ENCODE results near the gene PARP15.

DNA sequence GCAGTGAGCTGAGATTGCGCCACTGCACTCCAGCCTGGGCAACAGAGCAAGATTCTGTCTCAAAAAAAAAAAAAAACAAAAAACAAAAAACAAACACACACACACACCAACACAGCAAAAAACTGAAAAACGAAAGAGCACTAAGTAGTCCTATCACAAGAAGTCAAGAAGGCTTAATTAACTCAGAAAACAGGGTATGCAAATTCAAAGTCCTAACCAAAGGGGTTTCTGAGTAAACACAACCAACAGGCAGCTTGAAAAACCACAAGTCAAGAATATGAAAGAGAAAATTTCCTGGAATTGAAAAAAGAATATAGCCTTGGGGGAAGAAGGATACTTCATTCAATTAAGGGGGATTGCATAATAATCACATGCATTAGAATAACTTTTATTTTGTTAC, 65.5 kb downstream of the PARP15 start:
- TF ChIP-seq, protein P1, sequence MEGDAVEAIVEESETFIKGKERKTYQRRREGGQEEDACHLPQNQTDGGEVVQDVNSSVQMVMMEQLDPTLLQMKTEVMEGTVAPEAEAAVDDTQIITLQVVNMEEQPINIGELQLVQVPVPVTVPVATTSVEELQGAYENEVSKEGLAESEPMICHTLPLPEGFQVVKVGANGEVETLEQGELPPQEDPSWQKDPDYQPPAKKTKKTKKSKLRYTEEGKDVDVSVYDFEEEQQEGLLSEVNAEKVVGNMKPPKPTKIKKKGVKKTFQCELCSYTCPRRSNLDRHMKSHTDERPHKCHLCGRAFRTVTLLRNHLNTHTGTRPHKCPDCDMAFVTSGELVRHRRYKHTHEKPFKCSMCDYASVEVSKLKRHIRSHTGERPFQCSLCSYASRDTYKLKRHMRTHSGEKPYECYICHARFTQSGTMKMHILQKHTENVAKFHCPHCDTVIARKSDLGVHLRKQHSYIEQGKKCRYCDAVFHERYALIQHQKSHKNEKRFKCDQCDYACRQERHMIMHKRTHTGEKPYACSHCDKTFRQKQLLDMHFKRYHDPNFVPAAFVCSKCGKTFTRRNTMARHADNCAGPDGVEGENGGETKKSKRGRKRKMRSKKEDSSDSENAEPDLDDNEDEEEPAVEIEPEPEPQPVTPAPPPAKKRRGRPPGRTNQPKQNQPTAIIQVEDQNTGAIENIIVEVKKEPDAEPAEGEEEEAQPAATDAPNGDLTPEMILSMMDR (IDR thresholded peaks at IDR 0.05; ENCODE audit: low read depth, low read length), result no peak
- TF ChIP-seq POLR2A (IDR thresholded peaks at IDR 0.05; ENCODE audit: extremely low read depth, insufficient read length) (no peak), MYC (IDR thresholded peaks at IDR 0.05; ENCODE audit: low read depth, low read length) (no peak)
- TF ChIP-seq, protein P2, sequence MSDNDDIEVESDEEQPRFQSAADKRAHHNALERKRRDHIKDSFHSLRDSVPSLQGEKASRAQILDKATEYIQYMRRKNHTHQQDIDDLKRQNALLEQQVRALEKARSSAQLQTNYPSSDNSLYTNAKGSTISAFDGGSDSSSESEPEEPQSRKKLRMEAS (IDR thresholded peaks at IDR 0.05; ENCODE audit: low read depth, low read length), result no peak
